ENCODE data around the gene SHC4. TPM values are rescaled to one million over a fixed set of nuclear protein-coding genes. Genes with fewer than 3 reads are reported as not detected.

SHC4 gene
- total RNA-seq, 1 experiment from 2014 or later, result 0.63 TPM

DNA sequence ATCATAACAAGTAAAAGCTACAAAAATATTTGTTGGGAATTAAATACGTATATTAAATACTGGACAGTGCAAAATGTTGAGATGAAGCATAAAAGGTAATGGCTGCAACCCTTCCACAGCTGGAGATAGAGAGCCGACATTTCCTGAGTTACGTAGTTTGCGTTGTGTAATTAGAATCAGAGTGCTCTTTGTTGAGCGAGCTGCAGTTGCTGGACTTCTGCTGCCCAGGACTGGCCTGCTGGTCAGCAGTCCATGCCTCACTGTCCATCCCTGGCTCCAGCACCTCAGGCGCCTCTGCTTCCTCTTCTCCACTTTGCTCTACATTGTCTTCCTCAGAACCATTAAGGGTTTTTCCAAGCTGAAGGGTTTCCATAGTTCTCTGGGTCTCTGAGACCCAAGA, 28.4 kb upstream of the SHC4 start:
- H3K36me3 Mint-ChIP-seq, result peaks cover 30% of the 10 kb centered on the region
- no peak overlapping the region for H3K4me3 Mint-ChIP-seq
- no peaks in the 10 kb centered on the region for H3K4me1 Mint-ChIP-seq
- no peak for DNase-seq (ENCODE audit: low spot score)
- no peak for ATAC-seq
- POLR2A ChIA-PET, result no interaction called here
- no peaks in the 10 kb centered on the region for H3K9me3 Mint-ChIP-seq
- no peak overlapping the region for H3K27ac Mint-ChIP-seq
- no peaks in the 10 kb centered on the region for H3K27me3 Mint-ChIP-seq (ENCODE audit: low read depth)
- CTCF ChIA-PET, result interaction anchor here (2.7 kb wide), 1 partner anchor 16 kb away, joined by 8 read pairs; no protein-coding TSS in a partner anchor
- TF ChIP-seq FOXP1 (CRISPR knock-in tag; IDR thresholded peaks at IDR 0.05; ENCODE audit: borderline replicate concordance), result no peak
- TF ChIP-seq, protein P1, sequence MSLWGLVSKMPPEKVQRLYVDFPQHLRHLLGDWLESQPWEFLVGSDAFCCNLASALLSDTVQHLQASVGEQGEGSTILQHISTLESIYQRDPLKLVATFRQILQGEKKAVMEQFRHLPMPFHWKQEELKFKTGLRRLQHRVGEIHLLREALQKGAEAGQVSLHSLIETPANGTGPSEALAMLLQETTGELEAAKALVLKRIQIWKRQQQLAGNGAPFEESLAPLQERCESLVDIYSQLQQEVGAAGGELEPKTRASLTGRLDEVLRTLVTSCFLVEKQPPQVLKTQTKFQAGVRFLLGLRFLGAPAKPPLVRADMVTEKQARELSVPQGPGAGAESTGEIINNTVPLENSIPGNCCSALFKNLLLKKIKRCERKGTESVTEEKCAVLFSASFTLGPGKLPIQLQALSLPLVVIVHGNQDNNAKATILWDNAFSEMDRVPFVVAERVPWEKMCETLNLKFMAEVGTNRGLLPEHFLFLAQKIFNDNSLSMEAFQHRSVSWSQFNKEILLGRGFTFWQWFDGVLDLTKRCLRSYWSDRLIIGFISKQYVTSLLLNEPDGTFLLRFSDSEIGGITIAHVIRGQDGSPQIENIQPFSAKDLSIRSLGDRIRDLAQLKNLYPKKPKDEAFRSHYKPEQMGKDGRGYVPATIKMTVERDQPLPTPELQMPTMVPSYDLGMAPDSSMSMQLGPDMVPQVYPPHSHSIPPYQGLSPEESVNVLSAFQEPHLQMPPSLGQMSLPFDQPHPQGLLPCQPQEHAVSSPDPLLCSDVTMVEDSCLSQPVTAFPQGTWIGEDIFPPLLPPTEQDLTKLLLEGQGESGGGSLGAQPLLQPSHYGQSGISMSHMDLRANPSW (CRISPR knock-in tag; conservative IDR thresholded peaks at IDR 0.05; ENCODE audit: low read depth), result no peak
- no peak for TF ChIP-seq OVOL2 (CRISPR knock-in tag; IDR thresholded peaks at IDR 0.05; ENCODE audit: borderline replicate concordance)
- TF ChIP-seq, protein P2, sequence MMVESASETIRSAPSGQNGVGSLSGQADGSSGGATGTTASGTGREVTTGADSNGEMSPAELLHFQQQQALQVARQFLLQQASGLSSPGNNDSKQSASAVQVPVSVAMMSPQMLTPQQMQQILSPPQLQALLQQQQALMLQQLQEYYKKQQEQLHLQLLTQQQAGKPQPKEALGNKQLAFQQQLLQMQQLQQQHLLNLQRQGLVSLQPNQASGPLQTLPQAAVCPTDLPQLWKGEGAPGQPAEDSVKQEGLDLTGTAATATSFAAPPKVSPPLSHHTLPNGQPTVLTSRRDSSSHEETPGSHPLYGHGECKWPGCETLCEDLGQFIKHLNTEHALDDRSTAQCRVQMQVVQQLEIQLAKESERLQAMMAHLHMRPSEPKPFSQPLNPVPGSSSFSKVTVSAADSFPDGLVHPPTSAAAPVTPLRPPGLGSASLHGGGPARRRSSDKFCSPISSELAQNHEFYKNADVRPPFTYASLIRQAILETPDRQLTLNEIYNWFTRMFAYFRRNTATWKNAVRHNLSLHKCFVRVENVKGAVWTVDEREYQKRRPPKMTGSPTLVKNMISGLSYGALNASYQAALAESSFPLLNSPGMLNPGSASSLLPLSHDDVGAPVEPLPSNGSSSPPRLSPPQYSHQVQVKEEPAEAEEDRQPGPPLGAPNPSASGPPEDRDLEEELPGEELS (CRISPR knock-in tag; IDR thresholded peaks at IDR 0.05), result no peak
- no peak for TF ChIP-seq ESRRA (CRISPR knock-in tag; IDR thresholded peaks at IDR 0.05; ENCODE audit: borderline replicate concordance)
- TF ChIP-seq, protein P3, sequence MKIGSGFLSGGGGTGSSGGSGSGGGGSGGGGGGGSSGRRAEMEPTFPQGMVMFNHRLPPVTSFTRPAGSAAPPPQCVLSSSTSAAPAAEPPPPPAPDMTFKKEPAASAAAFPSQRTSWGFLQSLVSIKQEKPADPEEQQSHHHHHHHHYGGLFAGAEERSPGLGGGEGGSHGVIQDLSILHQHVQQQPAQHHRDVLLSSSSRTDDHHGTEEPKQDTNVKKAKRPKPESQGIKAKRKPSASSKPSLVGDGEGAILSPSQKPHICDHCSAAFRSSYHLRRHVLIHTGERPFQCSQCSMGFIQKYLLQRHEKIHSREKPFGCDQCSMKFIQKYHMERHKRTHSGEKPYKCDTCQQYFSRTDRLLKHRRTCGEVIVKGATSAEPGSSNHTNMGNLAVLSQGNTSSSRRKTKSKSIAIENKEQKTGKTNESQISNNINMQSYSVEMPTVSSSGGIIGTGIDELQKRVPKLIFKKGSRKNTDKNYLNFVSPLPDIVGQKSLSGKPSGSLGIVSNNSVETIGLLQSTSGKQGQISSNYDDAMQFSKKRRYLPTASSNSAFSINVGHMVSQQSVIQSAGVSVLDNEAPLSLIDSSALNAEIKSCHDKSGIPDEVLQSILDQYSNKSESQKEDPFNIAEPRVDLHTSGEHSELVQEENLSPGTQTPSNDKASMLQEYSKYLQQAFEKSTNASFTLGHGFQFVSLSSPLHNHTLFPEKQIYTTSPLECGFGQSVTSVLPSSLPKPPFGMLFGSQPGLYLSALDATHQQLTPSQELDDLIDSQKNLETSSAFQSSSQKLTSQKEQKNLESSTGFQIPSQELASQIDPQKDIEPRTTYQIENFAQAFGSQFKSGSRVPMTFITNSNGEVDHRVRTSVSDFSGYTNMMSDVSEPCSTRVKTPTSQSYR (CRISPR knock-in tag; IDR thresholded peaks at IDR 0.05), result no peak
- no peak for TF ChIP-seq CREM (CRISPR knock-in tag; IDR thresholded peaks at IDR 0.05)
- TF ChIP-seq NR1H2 (CRISPR knock-in tag; IDR thresholded peaks at IDR 0.05), result no peak
- no peak for TF ChIP-seq ZBTB21 (CRISPR knock-in tag; IDR thresholded peaks at IDR 0.05; ENCODE audit: borderline replicate concordance)
- TF ChIP-seq NR3C1 (CRISPR knock-in tag; conservative IDR thresholded peaks at IDR 0.05; ENCODE audit: low read depth), result no peak
- TF ChIP-seq, protein P4, sequence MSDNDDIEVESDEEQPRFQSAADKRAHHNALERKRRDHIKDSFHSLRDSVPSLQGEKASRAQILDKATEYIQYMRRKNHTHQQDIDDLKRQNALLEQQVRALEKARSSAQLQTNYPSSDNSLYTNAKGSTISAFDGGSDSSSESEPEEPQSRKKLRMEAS (CRISPR knock-in tag; IDR thresholded peaks at IDR 0.05), result no peak
- no peak for TF ChIP-seq CREB1 (CRISPR knock-in tag; IDR thresholded peaks at IDR 0.05)

DNA sequence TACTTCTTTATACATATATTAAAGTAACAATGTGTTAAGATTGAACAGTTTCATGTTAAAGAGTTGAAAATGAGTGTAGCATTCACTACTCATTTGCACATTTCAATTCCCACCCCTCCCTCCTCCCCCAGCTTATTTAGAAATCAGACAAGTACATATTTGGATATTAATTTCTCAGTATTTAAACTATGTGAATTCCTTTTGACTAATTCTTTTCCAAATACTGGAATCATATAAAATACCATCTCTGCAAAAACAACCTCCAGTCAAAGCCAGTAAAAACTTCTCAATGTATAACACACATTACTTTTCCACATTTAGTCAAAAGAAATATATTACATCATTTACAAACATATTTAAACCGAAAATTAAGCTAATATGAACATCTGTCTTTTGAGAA, 25.5 kb upstream of the SHC4 start:
- H3K27ac Mint-ChIP-seq, result no peak overlapping the region
- no peak for ATAC-seq
- no peaks in the 10 kb centered on the region for H3K9me3 Mint-ChIP-seq
- ChIA-PET CTCF (no interaction called here), POLR2A (no interaction called here)
- H3K27me3 Mint-ChIP-seq (ENCODE audit: low read depth), result no peaks in the 10 kb centered on the region
- peaks cover 19% of the 10 kb centered on the region for H3K36me3 Mint-ChIP-seq
- peaks cover 11% of the 10 kb centered on the region for H3K4me1 Mint-ChIP-seq
- no peak for TF ChIP-seq SMAD4 (CRISPR knock-in tag; IDR thresholded peaks at IDR 0.05)
- TF ChIP-seq, protein P5, sequence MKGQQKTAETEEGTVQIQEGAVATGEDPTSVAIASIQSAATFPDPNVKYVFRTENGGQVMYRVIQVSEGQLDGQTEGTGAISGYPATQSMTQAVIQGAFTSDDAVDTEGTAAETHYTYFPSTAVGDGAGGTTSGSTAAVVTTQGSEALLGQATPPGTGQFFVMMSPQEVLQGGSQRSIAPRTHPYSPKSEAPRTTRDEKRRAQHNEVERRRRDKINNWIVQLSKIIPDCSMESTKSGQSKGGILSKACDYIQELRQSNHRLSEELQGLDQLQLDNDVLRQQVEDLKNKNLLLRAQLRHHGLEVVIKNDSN (CRISPR knock-in tag; IDR thresholded peaks at IDR 0.05), result no peak
- TF ChIP-seq, protein P6, sequence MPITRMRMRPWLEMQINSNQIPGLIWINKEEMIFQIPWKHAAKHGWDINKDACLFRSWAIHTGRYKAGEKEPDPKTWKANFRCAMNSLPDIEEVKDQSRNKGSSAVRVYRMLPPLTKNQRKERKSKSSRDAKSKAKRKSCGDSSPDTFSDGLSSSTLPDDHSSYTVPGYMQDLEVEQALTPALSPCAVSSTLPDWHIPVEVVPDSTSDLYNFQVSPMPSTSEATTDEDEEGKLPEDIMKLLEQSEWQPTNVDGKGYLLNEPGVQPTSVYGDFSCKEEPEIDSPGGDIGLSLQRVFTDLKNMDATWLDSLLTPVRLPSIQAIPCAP (CRISPR knock-in tag; IDR thresholded peaks at IDR 0.05), result no peak
- H3K4me3 Mint-ChIP-seq, result no peak overlapping the region
- no peak for DNase-seq (ENCODE audit: low spot score)
